Measurements from ENCODE around the gene UBXN6. TPM values are rescaled to one million over a fixed set of nuclear protein-coding genes. Genes with fewer than 3 reads are reported as not detected.

The UBXN6 gene
- total and polyA plus RNA-seq, 7 donors, result 47.1 to 160 (median 96.3) TPM

- Histone ChIP-seq H3K9me3 (no peaks in the 10 kb centered on the region), H3K4me1 (no peaks in the 10 kb centered on the region), H3K27ac (no peak overlapping the region), H3K27me3 (no peaks in the 10 kb centered on the region), H3K36me3 (peaks cover 0 to 18% (median 2%) of the 10 kb centered on the region in 4 donors), H3K4me3 (no peak overlapping the region)
- 98% methylated on average over 6 of the region's 6 CpGs for WGBS, 2 donors
- intact Hi-C loops (cut with DNase I), result no loop called here
- no peak for DNase-seq
- TF ChIP-seq EP300 (IDR thresholded peaks at IDR 0.05), result no peak
- TF ChIP-seq POLR2A (IDR thresholded peaks at IDR 0.05), result no peak
- no peak for TF ChIP-seq CTCF (IDR thresholded peaks at IDR 0.05)
- TF ChIP-seq POLR2AphosphoS5 (IDR thresholded peaks at IDR 0.05), result no peak
These were observed 32.1 kb downstream of the UBXN6 start for GRCh38 chr19:4425537-4425936.

DNA sequence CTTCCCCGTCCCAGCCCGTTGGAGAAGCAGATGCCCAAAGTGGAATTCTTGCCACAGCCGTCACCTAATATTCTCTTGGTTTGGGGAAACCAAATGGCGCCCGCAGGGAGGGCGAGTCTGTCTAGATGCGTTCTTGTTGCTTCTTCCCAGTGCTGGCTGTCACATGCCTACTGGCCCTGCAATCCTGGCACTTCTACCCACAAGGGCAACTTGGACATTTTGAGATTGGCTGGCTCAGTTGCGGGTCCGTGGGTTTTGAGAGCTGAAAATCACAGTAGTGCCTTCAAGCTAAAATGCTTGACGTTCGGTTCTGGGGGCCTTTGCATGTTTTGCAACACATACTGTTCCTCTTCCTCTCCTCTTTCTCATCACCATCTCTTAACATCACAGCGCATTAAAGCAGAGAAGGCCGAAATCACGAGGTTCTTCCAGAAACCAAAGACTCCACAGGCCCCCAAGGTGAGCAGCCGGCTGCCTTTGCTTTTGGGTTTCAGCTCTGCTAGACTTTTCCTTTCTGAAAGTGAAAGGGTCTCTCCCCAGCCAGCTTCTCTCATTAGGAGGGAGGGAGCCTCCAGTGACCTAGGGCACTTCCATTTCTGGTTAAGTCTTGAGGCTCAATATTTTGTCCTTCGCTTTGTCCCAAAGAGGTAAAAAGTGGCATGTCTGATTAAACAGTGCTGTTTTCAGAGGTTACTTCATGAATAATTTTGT is 34.0 kb downstream of the UBXN6 start:
- Histone ChIP-seq H3K9me3 (no peaks in the 10 kb centered on the region), H3K4me3 (no peak overlapping the region), H3K27ac (no peak overlapping the region), H3K27me3 (no peaks in the 10 kb centered on the region), H3K4me1 (no peaks in the 10 kb centered on the region), H3K36me3 (peaks cover 0 to 11% (median 0%) of the 10 kb centered on the region in 4 donors)
- DNase-seq, result no peak
- TF ChIP-seq EP300 (IDR thresholded peaks at IDR 0.05), result no peak
- intact Hi-C loops (cut with DNase I), result no loop called here
- WGBS, 2 donors, result 87 to 93% methylated on average over 16 of the region's 16 CpGs

- 81 to 92% methylated on average over 9 of the region's 9 CpGs for WGBS, 2 donors
- no peak for DNase-seq
- no peaks in the 10 kb centered on the region for H3K36me3 ChIP-seq
- H3K4me3 ChIP-seq, result no peak overlapping the region
- no peak overlapping the region for H3K27ac ChIP-seq
- intact Hi-C loops (cut with DNase I), result no loop called here
- no peaks in the 10 kb centered on the region for H3K9me3 ChIP-seq
- H3K27me3 ChIP-seq, result no peaks in the 10 kb centered on the region
- TF ChIP-seq EP300 (IDR thresholded peaks at IDR 0.05) (no peak), POLR2A (IDR thresholded peaks at IDR 0.05) (no peak), POLR2AphosphoS5 (IDR thresholded peaks at IDR 0.05) (no peak), CTCF (IDR thresholded peaks at IDR 0.05) (no peak)
- no peaks in the 10 kb centered on the region for H3K4me1 ChIP-seq
These were observed 41.3 kb downstream of the UBXN6 start for GRCh38 chr19:4416268-4416667.

GRCh38 chr19:4415352-4415751 is 42.2 kb downstream of the UBXN6 start:
- Histone ChIP-seq H3K27ac (no peak overlapping the region), H3K9me3 (no peaks in the 10 kb centered on the region), H3K4me3 (no peak overlapping the region), H3K27me3 (no peaks in the 10 kb centered on the region), H3K4me1 (no peaks in the 10 kb centered on the region), H3K36me3 (no peaks in the 10 kb centered on the region)
- WGBS, 2 donors, result 81 to 90% methylated on average over 10 of the region's 10 CpGs
- no peak for DNase-seq
- TF ChIP-seq EP300 (IDR thresholded peaks at IDR 0.05) (no peak), POLR2AphosphoS5 (IDR thresholded peaks at IDR 0.05) (no peak), CTCF (IDR thresholded peaks at IDR 0.05) (no peak), POLR2A (IDR thresholded peaks at IDR 0.05) (no peak)
- intact Hi-C loops (cut with DNase I), result no loop called here

- WGBS, 2 donors, result 81 to 82% methylated on average over 9 of the region's 9 CpGs
- H3K27ac ChIP-seq, result no peak overlapping the region
These were observed 42.7 kb downstream of the UBXN6 start for GRCh38 chr19:4414800-4415321.

More at GRCh38 chr19:4414800-4415321, 42.7 kb downstream of the UBXN6 start:
- TF ChIP-seq EP300 (IDR thresholded peaks at IDR 0.05) (no peak), POLR2A (IDR thresholded peaks at IDR 0.05) (no peak), CTCF (IDR thresholded peaks at IDR 0.05) (no peak), POLR2AphosphoS5 (IDR thresholded peaks at IDR 0.05) (no peak)
- no peak overlapping the region for H3K4me3 ChIP-seq
- no peaks in the 10 kb centered on the region for H3K36me3 ChIP-seq
- DNase-seq, result no peak
- intact Hi-C loops (cut with DNase I), result no loop called here
- H3K9me3 ChIP-seq, result no peaks in the 10 kb centered on the region
- no peaks in the 10 kb centered on the region for H3K27me3 ChIP-seq
- no peaks in the 10 kb centered on the region for H3K4me1 ChIP-seq
